ENCODE measurements around the gene TMEM164.

- TF ChIP-seq, protein P1, sequence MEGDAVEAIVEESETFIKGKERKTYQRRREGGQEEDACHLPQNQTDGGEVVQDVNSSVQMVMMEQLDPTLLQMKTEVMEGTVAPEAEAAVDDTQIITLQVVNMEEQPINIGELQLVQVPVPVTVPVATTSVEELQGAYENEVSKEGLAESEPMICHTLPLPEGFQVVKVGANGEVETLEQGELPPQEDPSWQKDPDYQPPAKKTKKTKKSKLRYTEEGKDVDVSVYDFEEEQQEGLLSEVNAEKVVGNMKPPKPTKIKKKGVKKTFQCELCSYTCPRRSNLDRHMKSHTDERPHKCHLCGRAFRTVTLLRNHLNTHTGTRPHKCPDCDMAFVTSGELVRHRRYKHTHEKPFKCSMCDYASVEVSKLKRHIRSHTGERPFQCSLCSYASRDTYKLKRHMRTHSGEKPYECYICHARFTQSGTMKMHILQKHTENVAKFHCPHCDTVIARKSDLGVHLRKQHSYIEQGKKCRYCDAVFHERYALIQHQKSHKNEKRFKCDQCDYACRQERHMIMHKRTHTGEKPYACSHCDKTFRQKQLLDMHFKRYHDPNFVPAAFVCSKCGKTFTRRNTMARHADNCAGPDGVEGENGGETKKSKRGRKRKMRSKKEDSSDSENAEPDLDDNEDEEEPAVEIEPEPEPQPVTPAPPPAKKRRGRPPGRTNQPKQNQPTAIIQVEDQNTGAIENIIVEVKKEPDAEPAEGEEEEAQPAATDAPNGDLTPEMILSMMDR (conservative IDR thresholded peaks at IDR 0.05 in 1 of 2, IDR thresholded peaks at IDR 0.05 in 1 of 2; ENCODE audit: low read depth in 1 of 2, low read length in 2 of 2): no peak
- TF ChIP-seq EZH2 (IDR thresholded peaks at IDR 0.05; ENCODE audit: low read length, missing control alignments): no peak
These were observed 130.9 kb downstream of the TMEM164 start for GRCh38 chrX:110133735-110134370.
